ENCODE measurements around the gene TP53AIP1.

Gene TP53AIP1

GRCh38 chr11:128927108-128927461, 15.6 kb downstream of the TP53AIP1 start:
- Histone ChIP-seq H3K27ac (no peak overlapping the region), H3K9me3 (no peaks in the 10 kb centered on the region), H3K36me3 (no peaks in the 10 kb centered on the region), H3K27me3 (no peaks in the 10 kb centered on the region), H3K4me3 (ENCODE audit: low read depth in 1 of 2, low read length in 1 of 2) (no peak overlapping the region), H3K4me1 (ENCODE audit: control insufficient read depth in 1 of 2, insufficient read depth in 1 of 2, low read depth in 1 of 2, low read length in 1 of 2) (no peaks in the 10 kb centered on the region)
- TF ChIP-seq, protein P1, sequence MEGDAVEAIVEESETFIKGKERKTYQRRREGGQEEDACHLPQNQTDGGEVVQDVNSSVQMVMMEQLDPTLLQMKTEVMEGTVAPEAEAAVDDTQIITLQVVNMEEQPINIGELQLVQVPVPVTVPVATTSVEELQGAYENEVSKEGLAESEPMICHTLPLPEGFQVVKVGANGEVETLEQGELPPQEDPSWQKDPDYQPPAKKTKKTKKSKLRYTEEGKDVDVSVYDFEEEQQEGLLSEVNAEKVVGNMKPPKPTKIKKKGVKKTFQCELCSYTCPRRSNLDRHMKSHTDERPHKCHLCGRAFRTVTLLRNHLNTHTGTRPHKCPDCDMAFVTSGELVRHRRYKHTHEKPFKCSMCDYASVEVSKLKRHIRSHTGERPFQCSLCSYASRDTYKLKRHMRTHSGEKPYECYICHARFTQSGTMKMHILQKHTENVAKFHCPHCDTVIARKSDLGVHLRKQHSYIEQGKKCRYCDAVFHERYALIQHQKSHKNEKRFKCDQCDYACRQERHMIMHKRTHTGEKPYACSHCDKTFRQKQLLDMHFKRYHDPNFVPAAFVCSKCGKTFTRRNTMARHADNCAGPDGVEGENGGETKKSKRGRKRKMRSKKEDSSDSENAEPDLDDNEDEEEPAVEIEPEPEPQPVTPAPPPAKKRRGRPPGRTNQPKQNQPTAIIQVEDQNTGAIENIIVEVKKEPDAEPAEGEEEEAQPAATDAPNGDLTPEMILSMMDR (IDR thresholded peaks at IDR 0.05), result no peak

GRCh38 chr11:128926437-128927107, 16.1 kb downstream of the TP53AIP1 start:
- Histone ChIP-seq H3K27me3 (no peaks in the 10 kb centered on the region), H3K9me3 (no peaks in the 10 kb centered on the region), H3K27ac (no peak overlapping the region), H3K4me3 (ENCODE audit: low read depth in 1 of 2, low read length in 1 of 2) (no peak overlapping the region), H3K4me1 (ENCODE audit: control insufficient read depth in 1 of 2, insufficient read depth in 1 of 2, low read depth in 1 of 2, low read length in 1 of 2) (no peaks in the 10 kb centered on the region), H3K36me3 (no peaks in the 10 kb centered on the region)
- TF ChIP-seq, protein P1 (IDR thresholded peaks at IDR 0.05), result no peak

DNA sequence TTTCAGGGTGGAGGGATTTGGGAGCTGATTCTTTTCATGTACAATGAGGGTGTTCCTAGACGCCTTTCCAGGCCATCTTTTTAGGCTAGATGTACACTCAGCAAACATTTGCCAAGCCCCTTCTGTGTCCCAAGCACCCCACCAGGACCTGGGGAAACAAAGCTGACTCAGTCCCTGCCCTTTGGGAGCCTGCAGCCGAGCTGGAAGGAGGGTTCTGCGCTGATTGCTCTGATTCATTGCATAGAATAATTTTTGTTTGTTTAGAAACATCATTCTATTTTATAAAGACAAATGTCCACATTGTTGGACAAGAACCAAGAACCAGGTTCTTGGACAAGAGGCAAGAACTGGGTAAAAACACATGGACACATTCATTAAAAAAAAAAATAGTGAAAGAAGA, 16.7 kb downstream of the TP53AIP1 start:
- Histone ChIP-seq H3K4me1 (ENCODE audit: control insufficient read depth in 1 of 2, insufficient read depth in 1 of 2, low read depth in 1 of 2, low read length in 1 of 2) (no peaks in the 10 kb centered on the region), H3K27ac (no peak overlapping the region), H3K27me3 (no peaks in the 10 kb centered on the region), H3K9me3 (no peaks in the 10 kb centered on the region), H3K4me3 (ENCODE audit: low read depth in 1 of 2, low read length in 1 of 2) (no peak overlapping the region), H3K36me3 (no peaks in the 10 kb centered on the region)
- TF ChIP-seq, protein P1 (IDR thresholded peaks at IDR 0.05), result no peak

GRCh38 chr11:128925250-128925600, 17.4 kb downstream of the TP53AIP1 start:
- Histone ChIP-seq H3K27me3 (no peaks in the 10 kb centered on the region), H3K27ac (no peak overlapping the region), H3K9me3 (no peaks in the 10 kb centered on the region), H3K36me3 (no peaks in the 10 kb centered on the region), H3K4me3 (ENCODE audit: low read depth in 1 of 2, low read length in 1 of 2) (no peak overlapping the region), H3K4me1 (ENCODE audit: control insufficient read depth in 1 of 2, insufficient read depth in 1 of 2, low read depth in 1 of 2, low read length in 1 of 2) (no peaks in the 10 kb centered on the region)
- TF ChIP-seq, protein P1 (IDR thresholded peaks at IDR 0.05), result no peak

- Histone ChIP-seq H3K4me1 (ENCODE audit: control insufficient read depth in 1 of 2, insufficient read depth in 1 of 2, low read depth in 1 of 2, low read length in 1 of 2) (no peaks in the 10 kb centered on the region), H3K9me3 (no peaks in the 10 kb centered on the region), H3K36me3 (no peaks in the 10 kb centered on the region), H3K4me3 (ENCODE audit: low read depth in 1 of 2, low read length in 1 of 2) (no peak overlapping the region), H3K27me3 (no peaks in the 10 kb centered on the region), H3K27ac (no peak overlapping the region)
- TF ChIP-seq, protein P1 (IDR thresholded peaks at IDR 0.05), result no peak
Measured at GRCh38 chr11:128924510-128925249, 18.0 kb downstream of the TP53AIP1 start.

All from neutrophil (primary cell).